NCI-H524 treated with DMSO at 0.1 percent for 48 hours (cell line): ENCODE results near the gene SPOCK3.
"Not testable (repeated sequence)": the region's sequence is repeated elsewhere in the genome, so short reads cannot be mapped to it uniquely, and the experiment has no call there.

Experiments used
- DNase-seq: peaks from one replicate; lab custom pipeline; 2025; lab: John Stamatoyannopoulos, UW

Gene SPOCK3

GRCh38 chr4:166823126-166823525 lies 411.2 kb downstream of the SPOCK3 start:
- no peak for DNase-seq

DNA sequence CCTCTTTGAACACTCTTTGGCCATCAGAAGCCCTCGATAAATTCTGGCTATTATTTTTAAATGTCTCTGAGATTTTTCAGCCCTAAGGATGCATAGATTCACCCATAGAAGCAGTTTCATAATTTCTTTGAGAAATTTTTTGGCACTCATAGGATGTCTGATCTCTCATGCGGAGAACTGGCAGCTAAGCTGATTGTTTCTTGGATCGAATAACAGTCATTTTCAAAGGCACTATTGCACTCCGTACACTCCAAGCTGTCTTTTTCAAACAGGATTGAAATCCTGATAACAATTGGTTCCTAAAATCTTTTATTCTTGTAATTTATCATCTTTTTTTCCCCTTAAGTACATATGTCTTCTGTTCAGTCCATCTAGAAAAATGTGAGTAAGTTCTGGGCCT lies 411.9 kb downstream of the SPOCK3 start:
- no peak for DNase-seq

- DNase-seq, result no peak
Observed at GRCh38 chr4:166816890-166817289, 417.4 kb downstream of the SPOCK3 start.

DNA sequence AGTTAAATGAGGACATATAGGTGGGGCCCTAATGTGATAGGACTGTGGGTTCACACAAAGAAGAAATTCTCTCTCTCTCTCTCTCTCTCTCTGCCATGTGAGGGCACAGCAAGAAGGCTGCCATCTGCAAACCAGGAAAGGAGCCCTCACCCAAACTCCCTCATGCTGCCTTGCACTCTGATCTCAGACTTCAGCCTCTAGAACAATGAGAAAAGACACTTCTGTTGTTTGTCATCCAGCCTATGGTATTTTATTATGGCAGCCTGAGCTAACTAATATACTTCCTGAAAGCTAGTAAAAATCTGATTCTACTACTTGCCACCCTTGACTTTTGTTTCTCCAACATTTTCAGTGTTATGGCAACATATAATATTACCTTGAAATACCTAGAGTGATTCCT lies 425.9 kb downstream of the SPOCK3 start:
- DNase-seq, result no peak

- no peak for DNase-seq
Observed at GRCh38 chr4:166802346-166802745, 431.9 kb downstream of the SPOCK3 start.

- no peak for DNase-seq
Observed at GRCh38 chr4:166798126-166798525, 436.2 kb downstream of the SPOCK3 start.

GRCh38 chr4:166777760-166778159 lies 456.5 kb downstream of the SPOCK3 start:
- DNase-seq, result no peak

GRCh38 chr4:166763018-166763417 lies 471.3 kb downstream of the SPOCK3 start:
- no peak for DNase-seq

- DNase-seq, result no peak
Observed at GRCh38 chr4:166741742-166742141, 492.6 kb downstream of the SPOCK3 start.

GRCh38 chr4:166739215-166739614 lies 495.1 kb downstream of the SPOCK3 start:
- DNase-seq, result not testable (repeated sequence)

- DNase-seq, result no peak
Observed at GRCh38 chr4:166737430-166737829, 496.9 kb downstream of the SPOCK3 start.

DNA sequence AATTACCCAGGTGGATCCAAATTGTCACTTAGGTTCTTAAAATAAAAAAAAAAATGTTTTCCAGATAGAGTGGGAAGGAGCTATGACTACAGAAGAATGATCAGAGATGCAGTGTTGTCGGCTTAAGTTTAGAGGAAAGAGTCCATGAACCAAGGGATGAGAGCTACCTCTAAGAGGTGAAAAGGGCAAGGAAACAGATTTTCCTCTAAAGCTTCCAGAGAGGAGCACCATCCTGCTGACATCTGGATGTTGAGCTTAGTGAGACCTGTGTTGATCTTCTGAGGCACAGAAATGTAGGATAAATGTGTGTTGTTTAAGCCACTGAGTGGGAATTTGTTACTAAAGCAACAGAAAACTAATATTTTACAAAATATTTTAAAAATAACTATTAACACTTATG lies 498.7 kb downstream of the SPOCK3 start:
- no peak for DNase-seq

DNA sequence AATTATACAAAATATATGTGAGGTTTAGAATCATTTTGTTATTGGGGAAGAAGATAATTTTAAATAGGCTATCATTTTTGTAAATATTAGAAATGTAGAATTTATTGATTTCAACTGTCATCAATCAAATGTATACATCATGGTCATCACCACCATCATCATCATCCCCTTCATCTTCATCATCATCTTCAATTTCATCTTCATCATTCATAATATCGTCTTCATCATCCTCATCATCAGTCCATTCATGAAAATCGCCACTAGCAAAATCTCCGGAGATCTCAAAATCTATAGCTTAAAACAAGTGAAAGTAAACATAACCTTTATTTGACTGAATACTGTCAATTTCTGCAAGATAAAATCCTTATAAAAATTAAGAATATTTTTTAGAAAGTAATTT lies 499.5 kb downstream of the SPOCK3 start:
- no peak for DNase-seq

GRCh38 chr4:166733686-166734085 lies 500.6 kb downstream of the SPOCK3 start:
- DNase-seq, result no peak

DNA sequence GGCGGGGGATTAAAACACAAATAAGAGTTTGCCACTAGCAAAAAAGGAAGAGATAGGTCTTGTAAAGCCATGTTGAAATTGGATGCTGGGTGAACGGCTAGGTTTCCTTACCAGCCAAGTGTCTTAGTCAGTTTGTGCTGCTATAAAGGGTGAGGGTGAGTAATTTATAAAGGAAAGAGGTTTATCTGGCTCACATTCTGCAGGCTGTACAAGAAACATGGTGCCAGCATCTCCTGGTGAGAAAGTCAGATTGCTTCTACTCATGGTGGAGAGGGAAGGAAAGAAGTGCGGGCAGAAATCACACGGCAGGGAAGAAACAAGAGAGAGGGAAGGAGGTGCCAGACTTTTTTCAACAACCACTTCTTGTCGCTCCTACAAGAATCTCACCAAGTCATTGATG lies 507.5 kb downstream of the SPOCK3 start:
- no peak for DNase-seq

DNA sequence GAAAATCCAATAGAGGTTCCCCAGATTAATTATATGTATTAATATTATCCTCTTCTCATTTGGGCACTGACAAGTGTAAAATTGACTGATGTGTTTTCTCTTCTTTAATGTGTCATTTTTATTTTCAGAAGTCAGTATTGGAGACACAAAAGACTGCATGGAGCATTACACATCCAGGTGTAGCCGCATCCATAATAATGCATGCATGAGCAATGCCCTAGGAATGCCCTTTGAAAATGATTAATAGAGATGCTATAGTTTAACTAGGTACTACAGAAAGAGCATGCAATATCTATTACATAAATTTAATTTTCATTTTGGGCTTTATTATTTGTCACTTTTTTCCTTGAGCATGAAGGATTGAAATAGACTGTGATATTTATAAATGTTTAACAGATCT lies 509.9 kb downstream of the SPOCK3 start:
- no peak for DNase-seq

DNA sequence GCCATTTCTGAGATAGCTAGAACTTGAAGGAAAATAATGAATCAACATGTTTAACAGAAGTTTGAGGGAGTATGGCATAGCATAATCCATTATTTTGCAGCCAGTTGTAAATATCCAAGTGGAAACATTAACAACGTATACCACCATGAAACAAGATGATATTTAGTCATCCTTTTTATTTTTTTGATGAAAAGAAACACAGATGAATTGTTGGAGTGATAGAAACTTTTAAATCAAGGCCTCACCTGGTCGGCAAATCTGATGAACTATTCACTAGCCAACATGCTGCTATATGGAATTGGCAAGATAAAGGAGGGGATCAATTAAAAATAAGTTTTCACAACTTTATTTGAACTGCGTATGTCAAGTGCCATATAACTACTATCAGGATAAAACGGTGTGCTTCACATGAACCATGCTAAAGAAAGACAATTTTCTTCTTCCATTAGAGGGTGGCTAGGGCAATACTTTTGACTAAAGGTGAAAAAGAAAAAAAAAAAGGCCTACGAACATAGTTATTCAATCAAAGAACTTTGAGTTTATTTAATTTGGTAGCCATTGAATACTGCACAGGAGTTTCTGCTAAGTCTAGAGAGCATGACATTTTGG lies 510.7 kb downstream of the SPOCK3 start:
- no peak for DNase-seq

DNA sequence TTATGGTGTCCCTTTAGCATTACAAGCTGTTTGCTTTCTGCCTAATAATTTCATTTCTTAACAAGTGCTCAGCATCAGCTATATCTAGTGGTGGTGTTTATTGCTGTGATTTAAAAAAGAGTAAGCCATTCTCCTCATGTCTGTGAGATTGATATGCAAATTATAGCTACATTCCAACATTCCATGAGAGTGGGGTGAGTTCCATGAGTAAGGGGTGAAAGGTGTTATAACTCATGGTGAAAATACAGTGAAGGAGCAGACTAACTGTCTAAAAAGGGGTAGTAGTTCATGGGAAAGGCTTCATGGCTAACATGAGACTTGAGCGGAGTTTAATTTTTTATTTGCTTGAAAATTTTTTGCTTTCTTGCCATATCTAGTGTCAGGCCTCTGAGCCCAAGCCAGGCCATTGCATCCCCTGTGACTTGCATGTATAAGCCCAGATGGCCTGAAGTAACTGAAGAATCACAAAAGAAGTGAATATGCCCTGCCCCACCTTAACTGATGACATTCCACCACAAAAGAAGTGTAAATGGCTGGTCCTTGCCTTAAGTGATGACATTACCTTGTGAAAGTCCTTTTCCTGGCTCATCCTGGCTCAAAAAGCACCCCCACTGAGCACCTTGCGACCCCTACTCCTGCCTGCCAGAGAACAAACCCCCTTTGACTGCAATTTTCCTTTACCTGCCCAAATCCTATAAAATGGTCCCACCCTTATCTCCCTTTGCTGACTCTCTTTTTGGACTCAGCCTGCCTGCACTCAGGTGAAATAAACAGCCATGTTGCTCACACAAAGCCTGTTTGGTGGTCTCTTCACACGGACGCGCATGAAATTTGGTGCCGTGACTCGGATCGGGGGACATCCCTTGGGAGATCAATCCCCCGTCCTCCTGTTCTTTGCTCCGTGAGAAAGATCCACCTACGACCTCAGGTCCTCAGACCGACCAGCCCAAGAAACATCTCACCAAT lies 518.3 kb downstream of the SPOCK3 start:
- not testable (repeated sequence) for DNase-seq

DNA sequence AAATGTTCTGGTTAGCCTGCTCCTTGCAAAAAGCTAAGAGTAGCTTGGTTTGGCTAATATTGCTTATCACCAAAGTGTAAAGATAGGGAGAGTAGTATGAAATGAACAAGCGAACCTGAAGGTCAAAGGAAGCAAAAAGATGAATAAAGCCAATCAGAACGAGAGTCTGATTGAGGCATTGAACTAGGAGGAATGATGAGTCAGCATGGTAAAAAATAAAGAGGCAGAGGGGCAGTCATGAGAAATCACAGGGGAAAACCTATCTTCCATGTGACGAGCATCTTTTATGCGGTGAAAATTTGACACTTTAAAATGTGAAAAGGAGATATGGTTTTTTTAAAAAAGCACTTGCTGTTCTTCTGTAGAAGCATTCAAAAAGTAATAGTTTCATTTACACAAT lies 533.7 kb downstream of the SPOCK3 start:
- no peak for DNase-seq

DNA sequence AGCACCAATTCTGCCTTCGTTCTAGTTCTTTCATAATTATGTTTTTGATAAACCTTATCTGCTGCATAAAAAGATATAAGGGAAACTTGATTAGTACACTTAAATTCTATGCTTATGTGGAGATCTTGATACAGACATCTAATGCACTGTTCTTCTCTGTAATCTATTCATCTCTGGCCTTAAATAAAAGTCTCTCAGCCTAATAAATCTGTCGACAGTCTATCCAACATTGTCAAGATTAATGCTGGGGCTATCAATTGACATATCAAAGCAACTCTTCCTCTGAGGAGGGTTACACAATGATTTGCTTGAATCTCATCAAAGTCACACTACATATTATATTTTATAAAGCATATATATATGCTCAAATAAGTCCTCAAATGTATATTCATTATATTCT lies 545.5 kb downstream of the SPOCK3 start:
- no peak for DNase-seq

GRCh38 chr4:166687828-166688227 lies 546.5 kb downstream of the SPOCK3 start:
- no peak for DNase-seq
